Lung (tissue), 12 donors: ENCODE results near the gene GET3. TPM values are rescaled to one million over a fixed set of nuclear protein-coding genes. Genes with fewer than 3 reads are reported as not detected.

ENCODE experiments used
- ATAC-seq: fragments of 200-7000 bp; cut with Tn5 transposase; one replicate; pipeline ENCODE4 v1.9.1; 2020; ENCODE audit warnings: moderate number of reproducible peaks; ENCODE audit not compliant: insufficient read depth, low FRiP score
- DNase-seq, 3 donors: peaks; one replicate each; pipeline ENCODE4 v3.0.0-alpha.2; 2013 to 2017
- H3K27ac ChIP-seq, 2 donors: one replicate each; pipeline ENCODE4 v1.5.1; 2013; ENCODE audit warnings: mild to moderate bottlenecking in 2 of 2, moderate library complexity in 2 of 2, control low read depth in 1 of 2, inconsistent platforms in 1 of 2, low read depth in 1 of 2, low read length in 1 of 2
- H3K27me3 ChIP-seq, 3 donors: one replicate each; pipeline ENCODE4 v1.5.1; 2013; ENCODE audit warnings: low read length in 2 of 3; ENCODE audit not compliant: control insufficient read depth in 3 of 3, insufficient read depth in 3 of 3
- H3K36me3 ChIP-seq, 4 donors: one replicate each; pipeline ENCODE4 v1.5.1; 2013; ENCODE audit warnings: low read length in 4 of 4, mild to moderate bottlenecking in 1 of 4, moderate library complexity in 1 of 4; ENCODE audit not compliant: control insufficient read depth in 4 of 4, insufficient read depth in 4 of 4
- H3K4me1 ChIP-seq, 5 donors: one replicate each; pipeline ENCODE4 v1.5.1; 2013; ENCODE audit warnings: low read length in 5 of 5, mild to moderate bottlenecking in 2 of 5, moderate library complexity in 1 of 5; ENCODE audit not compliant: control insufficient read depth in 5 of 5, insufficient read depth in 5 of 5
- H3K4me3 ChIP-seq: one replicate; pipeline ENCODE4 v1.5.1; 2013; ENCODE audit warnings: mild to moderate bottlenecking, control low read depth, moderate library complexity
- H3K9ac ChIP-seq, 2 donors: one replicate each; pipeline ENCODE4 v1.5.1; 2013; ENCODE audit warnings: low read length in 2 of 2, control low read depth in 1 of 2; ENCODE audit not compliant: insufficient read depth in 1 of 2
- H3K9me3 ChIP-seq, 4 donors: one replicate each; pipeline ENCODE4 v1.5.1; 2013; ENCODE audit warnings: low read length in 3 of 4, mild to moderate bottlenecking in 1 of 4, moderate library complexity in 1 of 4; ENCODE audit not compliant: control insufficient read depth in 4 of 4, insufficient read depth in 3 of 4
- WGBS, 2 donors: extraction: QIAGEN DNeasy Blood & Tissue Kit; methylation state at CpG; one replicate each; pipeline ENCODE4 v1.1.7; 2013; 5-methylcytosine and 5-hydroxymethylcytosine counted together
- polyA plus RNA-seq, 2 donors: library from polyadenylated mRNA; stranded (reverse); fragments of 200-250 nt; gene quantifications; one replicate each; pipeline ENCODE4 v1.2.1, GENCODE V29; 2013
- total RNA-seq, 2 donors: library from RNA; depleted of rRNA in 1 of 2; stranded (reverse); fragments of >200 nt in 1 of 2; gene quantifications; one replicate each; pipeline ENCODE4 v1.2.1, GENCODE V29; 2014 to 2021
- TF ChIP-seq, protein P1 (sequence below): IDR thresholded peaks from 2 replicates; pipeline ENCODE4 v1.5.1; 2012; ENCODE audit warnings: mild to moderate bottlenecking; ENCODE audit errors: control extremely low read depth, extremely low read depth
- donor health status: control.
- donor health status: control.
- donor health status: Bipolar disorder and iron deficiency.
- donor health status: healthy.
- donor health status: DM: yes; HTN: yes; CAD: no.

Gene GET3
- total and polyA plus RNA-seq, 4 donors = 33.4 to 112 (median 76.9) TPM

DNA sequence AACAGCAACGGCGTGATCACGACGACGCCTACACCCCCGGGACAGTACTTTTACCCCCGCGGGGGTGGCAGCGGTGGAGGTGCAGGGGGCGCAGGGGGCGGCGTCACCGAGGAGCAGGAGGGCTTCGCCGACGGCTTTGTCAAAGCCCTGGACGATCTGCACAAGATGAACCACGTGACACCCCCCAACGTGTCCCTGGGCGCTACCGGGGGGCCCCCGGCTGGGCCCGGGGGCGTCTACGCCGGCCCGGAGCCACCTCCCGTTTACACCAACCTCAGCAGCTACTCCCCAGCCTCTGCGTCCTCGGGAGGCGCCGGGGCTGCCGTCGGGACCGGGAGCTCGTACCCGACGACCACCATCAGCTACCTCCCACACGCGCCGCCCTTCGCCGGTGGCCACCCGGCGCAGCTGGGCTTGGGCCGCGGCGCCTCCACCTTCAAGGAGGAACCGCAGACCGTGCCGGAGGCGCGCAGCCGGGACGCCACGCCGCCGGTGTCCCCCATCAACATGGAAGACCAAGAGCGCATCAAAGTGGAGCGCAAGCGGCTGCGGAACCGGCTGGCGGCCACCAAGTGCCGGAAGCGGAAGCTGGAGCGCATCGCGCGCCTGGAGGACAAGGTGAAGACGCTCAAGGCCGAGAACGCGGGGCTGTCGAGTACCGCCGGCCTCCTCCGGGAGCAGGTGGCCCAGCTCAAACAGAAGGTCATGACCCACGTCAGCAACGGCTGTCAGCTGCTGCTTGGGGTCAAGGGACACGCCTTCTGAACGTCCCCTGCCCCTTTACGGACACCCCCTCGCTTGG, 55.0 kb downstream of the GET3 start:
- H3K27ac ChIP-seq = peak overlapping the region; percentile 98 to 100
- no peak for ATAC-seq
- H3K36me3 ChIP-seq = peaks cover 0 to 4% (median 0%) of the 10 kb centered on the region in 4 donors
- TF ChIP-seq, protein P1, sequence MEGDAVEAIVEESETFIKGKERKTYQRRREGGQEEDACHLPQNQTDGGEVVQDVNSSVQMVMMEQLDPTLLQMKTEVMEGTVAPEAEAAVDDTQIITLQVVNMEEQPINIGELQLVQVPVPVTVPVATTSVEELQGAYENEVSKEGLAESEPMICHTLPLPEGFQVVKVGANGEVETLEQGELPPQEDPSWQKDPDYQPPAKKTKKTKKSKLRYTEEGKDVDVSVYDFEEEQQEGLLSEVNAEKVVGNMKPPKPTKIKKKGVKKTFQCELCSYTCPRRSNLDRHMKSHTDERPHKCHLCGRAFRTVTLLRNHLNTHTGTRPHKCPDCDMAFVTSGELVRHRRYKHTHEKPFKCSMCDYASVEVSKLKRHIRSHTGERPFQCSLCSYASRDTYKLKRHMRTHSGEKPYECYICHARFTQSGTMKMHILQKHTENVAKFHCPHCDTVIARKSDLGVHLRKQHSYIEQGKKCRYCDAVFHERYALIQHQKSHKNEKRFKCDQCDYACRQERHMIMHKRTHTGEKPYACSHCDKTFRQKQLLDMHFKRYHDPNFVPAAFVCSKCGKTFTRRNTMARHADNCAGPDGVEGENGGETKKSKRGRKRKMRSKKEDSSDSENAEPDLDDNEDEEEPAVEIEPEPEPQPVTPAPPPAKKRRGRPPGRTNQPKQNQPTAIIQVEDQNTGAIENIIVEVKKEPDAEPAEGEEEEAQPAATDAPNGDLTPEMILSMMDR = no peak
- H3K4me3 ChIP-seq = peak overlapping the region; percentile 95
- H3K9me3 ChIP-seq = no peaks in the 10 kb centered on the region
- H3K4me1 ChIP-seq = peaks cover 0 to 58% (median 21%) of the 10 kb centered on the region in 5 donors
- DNase-seq = peak; percentile 72 to 77 (median 76)
- H3K9ac ChIP-seq = peak overlapping the region; percentile 63 to 85
- 0% methylated on average over 73 to 84 of the region's 84 CpGs for WGBS, 2 donors
- H3K27me3 ChIP-seq = no peaks in the 10 kb centered on the region

DNA sequence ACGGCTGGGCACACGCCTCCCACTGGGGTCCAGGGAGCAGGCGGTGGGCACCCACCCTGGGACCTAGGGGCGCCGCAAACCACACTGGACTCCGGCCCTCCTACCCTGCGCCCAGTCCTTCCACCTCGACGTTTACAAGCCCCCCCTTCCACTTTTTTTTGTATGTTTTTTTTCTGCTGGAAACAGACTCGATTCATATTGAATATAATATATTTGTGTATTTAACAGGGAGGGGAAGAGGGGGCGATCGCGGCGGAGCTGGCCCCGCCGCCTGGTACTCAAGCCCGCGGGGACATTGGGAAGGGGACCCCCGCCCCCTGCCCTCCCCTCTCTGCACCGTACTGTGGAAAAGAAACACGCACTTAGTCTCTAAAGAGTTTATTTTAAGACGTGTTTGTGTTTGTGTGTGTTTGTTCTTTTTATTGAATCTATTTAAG, 55.6 kb downstream of the GET3 start:
- WGBS, 2 donors = 0% methylated on average over 19 to 22 of the region's 22 CpGs
- no peaks in the 10 kb centered on the region for H3K9me3 ChIP-seq
- no peak for ATAC-seq
- no peaks in the 10 kb centered on the region for H3K27me3 ChIP-seq
- TF ChIP-seq, protein P1 = no peak
- H3K4me1 ChIP-seq = peaks cover 0 to 52% (median 21%) of the 10 kb centered on the region in 5 donors
- H3K4me3 ChIP-seq = peak overlapping the region; percentile 95
- peak overlapping the region; percentile 63 to 85 for H3K9ac ChIP-seq
- H3K36me3 ChIP-seq = peaks cover 0 to 4% (median 0%) of the 10 kb centered on the region in 4 donors
- peak overlapping the region; percentile 98 to 100 for H3K27ac ChIP-seq
- no peak for DNase-seq

DNA sequence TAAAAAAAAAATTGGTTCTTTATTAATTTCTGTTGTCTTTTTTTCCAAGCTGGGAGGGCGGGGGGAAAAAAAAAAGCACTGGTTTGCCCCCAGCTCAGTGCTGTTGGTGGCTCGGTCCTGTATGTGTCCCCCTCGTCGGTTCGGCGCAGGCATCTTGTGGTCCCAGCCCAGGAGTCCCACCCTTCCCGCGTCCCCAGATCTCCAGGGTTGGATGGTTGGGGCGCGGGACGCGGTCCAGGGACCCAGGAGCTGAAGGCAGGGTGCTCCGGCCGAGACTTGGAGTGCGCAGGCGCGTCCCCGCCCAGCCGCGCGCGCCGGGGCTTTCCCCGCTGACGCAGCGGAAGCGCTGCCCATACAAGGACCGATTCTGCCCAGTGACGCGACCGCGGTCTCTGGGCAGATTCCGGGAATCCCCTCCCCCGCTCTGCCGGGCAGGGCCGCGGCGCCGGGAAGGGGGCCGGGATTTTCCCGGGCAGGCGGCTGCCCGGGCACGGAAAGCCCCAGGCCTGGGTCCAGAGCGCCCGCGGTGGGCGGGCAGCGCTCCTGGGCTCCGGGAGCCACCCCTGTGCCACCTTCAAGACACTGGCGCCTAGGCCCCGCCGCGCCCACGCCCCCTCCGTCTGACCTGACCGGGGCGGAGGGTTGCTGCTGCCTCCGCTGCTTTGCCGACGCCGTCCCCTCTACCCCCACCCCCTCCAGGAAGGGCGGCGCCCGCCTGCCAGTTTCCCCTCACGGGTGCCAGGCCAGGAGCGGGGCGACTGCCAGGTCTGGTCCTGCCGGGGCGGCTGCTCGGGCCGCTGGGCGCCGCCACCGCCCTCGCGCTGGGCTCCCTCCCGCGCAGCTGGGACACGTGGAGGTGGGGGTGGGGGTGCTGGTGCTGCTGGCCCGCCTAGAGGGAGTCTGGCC, 56.2 kb downstream of the GET3 start:
- Histone ChIP-seq H3K36me3 (peaks cover 0 to 4% (median 0%) of the 10 kb centered on the region in 4 donors), H3K9ac (peak overlapping the region; percentile 63 to 71), H3K9me3 (no peaks in the 10 kb centered on the region), H3K27ac (peak overlapping the region; percentile 98 to 100), H3K27me3 (no peaks in the 10 kb centered on the region), H3K4me1 (peaks cover 0 to 46% (median 14%) of the 10 kb centered on the region in 5 donors), H3K4me3 (peak overlapping the region; percentile 69)
- TF ChIP-seq, protein P1 = no peak
- 0 to 1% methylated on average over 51 to 81 of the region's 81 CpGs for WGBS, 2 donors
- DNase-seq = peak; percentile 95 to 96 (median 96)
- peak; percentile 32 for ATAC-seq
